Astrocyte of the cerebellum (primary cell): Measurements from ENCODE around the gene ADAMTS18.
A peak's percentile ranks its signal among the peaks of the same experiment; 100 is the strongest.

ENCODE experiments used
- DNase-seq: peaks from one replicate; pipeline ENCODE4 v3.0.0-alpha.2; 2011; ENCODE audit warnings: low read depth
- H3K4me3 ChIP-seq: 2 replicates; pipeline ENCODE4 v1.5.1; 2011; ENCODE audit warnings: mild to moderate bottlenecking, low read depth, low read length, moderate library complexity
- in situ Hi-C: cut with HindIII; loops from 2 replicates; pipeline ENCODE4 v1.10.0; 2017; ENCODE audit warnings: low sequenced_read_pairs
- TF ChIP-seq, protein P1 (sequence below): IDR thresholded peaks from 2 replicates; pipeline ENCODE4 v1.5.1; 2012; ENCODE audit warnings: low read length, low read depth, moderate library complexity, mild to moderate bottlenecking; ENCODE audit errors: missing control alignments

ADAMTS18 gene

GRCh38 chr16:77302249-77302648 is 132.6 kb downstream of the ADAMTS18 start:
- in situ Hi-C loops, result loop anchor here (5.0 kb wide), 1 partner anchor 75 kb away; no protein-coding TSS in a partner anchor
- DNase-seq, result no peak
- TF ChIP-seq, protein P1, sequence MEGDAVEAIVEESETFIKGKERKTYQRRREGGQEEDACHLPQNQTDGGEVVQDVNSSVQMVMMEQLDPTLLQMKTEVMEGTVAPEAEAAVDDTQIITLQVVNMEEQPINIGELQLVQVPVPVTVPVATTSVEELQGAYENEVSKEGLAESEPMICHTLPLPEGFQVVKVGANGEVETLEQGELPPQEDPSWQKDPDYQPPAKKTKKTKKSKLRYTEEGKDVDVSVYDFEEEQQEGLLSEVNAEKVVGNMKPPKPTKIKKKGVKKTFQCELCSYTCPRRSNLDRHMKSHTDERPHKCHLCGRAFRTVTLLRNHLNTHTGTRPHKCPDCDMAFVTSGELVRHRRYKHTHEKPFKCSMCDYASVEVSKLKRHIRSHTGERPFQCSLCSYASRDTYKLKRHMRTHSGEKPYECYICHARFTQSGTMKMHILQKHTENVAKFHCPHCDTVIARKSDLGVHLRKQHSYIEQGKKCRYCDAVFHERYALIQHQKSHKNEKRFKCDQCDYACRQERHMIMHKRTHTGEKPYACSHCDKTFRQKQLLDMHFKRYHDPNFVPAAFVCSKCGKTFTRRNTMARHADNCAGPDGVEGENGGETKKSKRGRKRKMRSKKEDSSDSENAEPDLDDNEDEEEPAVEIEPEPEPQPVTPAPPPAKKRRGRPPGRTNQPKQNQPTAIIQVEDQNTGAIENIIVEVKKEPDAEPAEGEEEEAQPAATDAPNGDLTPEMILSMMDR, result no peak
- no peak overlapping the region for H3K4me3 ChIP-seq

- no peak overlapping the region for H3K4me3 ChIP-seq
- TF ChIP-seq, protein P1, result no peak
- no peak for DNase-seq
- in situ Hi-C loops, result loop anchor here (5.0 kb wide), 1 partner anchor 77 kb away; no protein-coding TSS in a partner anchor
Observed at GRCh38 chr16:77300256-77300655, 134.6 kb downstream of the ADAMTS18 start.

GRCh38 chr16:77299395-77299794 is 135.4 kb downstream of the ADAMTS18 start:
- TF ChIP-seq, protein P1, result no peak
- H3K4me3 ChIP-seq, result no peak overlapping the region
- DNase-seq, result no peak
- in situ Hi-C loops, result no loop called here

GRCh38 chr16:77298418-77299360 is 136.1 kb downstream of the ADAMTS18 start:
- in situ Hi-C loops, result no loop called here
- DNase-seq, result peak; percentile 91
- no peak overlapping the region for H3K4me3 ChIP-seq

DNA sequence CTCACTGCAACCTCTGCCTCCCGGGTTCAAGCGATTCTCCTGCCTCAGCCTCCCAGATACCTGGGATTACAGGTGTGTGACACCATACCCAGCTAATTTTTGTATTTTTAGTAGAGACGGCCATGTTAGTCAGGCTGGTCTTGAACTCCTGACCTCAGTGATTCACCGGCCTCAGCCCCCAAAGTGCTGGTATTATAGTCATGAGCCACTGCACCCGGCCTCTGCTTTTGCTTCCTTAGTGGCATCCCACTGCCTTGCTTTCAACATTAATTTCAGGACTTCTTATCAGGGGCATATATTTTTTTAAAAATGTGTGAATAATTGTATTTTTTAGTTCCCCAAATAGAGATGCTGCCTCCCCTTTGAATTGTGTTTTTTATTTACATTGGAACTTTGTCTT is 136.8 kb downstream of the ADAMTS18 start:
- no peak for DNase-seq
- in situ Hi-C loops, result no loop called here
- H3K4me3 ChIP-seq, result no peak overlapping the region
- TF ChIP-seq, protein P1, result no peak

More at GRCh38 chr16:77298418-77299360, 136.1 kb downstream of the ADAMTS18 start:
- TF ChIP-seq, protein P1, result no peak

DNA sequence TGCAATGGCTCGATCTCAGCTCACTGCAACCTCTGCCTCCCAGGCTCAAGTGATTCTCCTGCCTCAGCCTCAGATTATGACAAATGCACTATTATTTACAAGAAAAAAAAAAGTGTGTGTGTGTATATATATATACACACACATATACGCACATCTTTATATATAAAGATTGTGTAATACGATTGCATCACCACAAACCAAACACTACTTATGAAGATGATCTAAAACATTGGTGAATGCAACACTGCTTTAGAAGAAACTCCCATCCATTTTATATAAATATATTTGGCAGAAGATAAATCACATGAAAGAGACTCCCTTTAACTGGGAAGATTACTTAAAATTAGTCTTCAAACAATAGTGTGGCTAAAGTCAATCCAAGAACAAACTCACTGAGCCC is 138.9 kb downstream of the ADAMTS18 start:
- TF ChIP-seq, protein P1, result no peak
- DNase-seq, result no peak
- in situ Hi-C loops, result no loop called here
- no peak overlapping the region for H3K4me3 ChIP-seq
